Stomach (tissue), 9 donors: ENCODE data around the gene UBE2U. TPM values are rescaled to one million over a fixed set of nuclear protein-coding genes. Genes with fewer than 3 reads are reported as not detected.

ENCODE experiments used
- DNase-seq, 2 donors: peaks; one replicate each; pipeline versions ENCODE4 v3.0.0 to v3.0.0-alpha.2; 2013 to 2019
- H3K27ac ChIP-seq, 5 donors: fragments of 200-600 bp in 4 of 5; sonication (generic) in 4 of 5; one replicate each; pipeline ENCODE4 v1.5.1; 2013 to 2019; ENCODE audit warnings: mild to moderate bottlenecking in 1 of 5, moderate library complexity in 1 of 5
- H3K27me3 ChIP-seq, 3 donors: fragments of 200-600 bp; sonication (generic); one replicate each; pipeline ENCODE4 v1.5.1; 2017 to 2019; ENCODE audit warnings: mixed run types in 1 of 3
- H3K36me3 ChIP-seq, 4 donors: fragments of 200-600 bp; sonication (generic); 1 replicate in 3 of 4; 2 replicates in 1 of 4; pipeline ENCODE4 v1.5.1; 2016 to 2019
- H3K4me1 ChIP-seq, 4 donors: fragments of 200-600 bp; sonication (generic); one replicate each; pipeline ENCODE4 v1.5.1; 2016 to 2019
- H3K4me3 ChIP-seq, 4 donors: fragments of 200-600 bp; sonication (generic) in 3 of 4; one replicate each; pipeline ENCODE4 v1.5.1; 2016 to 2019; ENCODE audit warnings: mild to moderate bottlenecking in 1 of 4
- H3K9me3 ChIP-seq, 4 donors: fragments of 200-600 bp; sonication (generic); one replicate each; pipeline ENCODE4 v1.5.1; 2016 to 2019
- EP300 ChIP-seq: sonication (generic); formaldehyde crosslinking; IDR thresholded peaks from one replicate; pipeline ENCODE4 v1.6.1; 2017; ENCODE audit warnings: antibody characterized with exemption
- POLR2A ChIP-seq, 4 donors: fragments of 450-650 bp; IDR thresholded peaks; one replicate each; pipeline ENCODE4 v1.6.1; 2016; ENCODE audit warnings: antibody characterized with exemption in 4 of 4, control low read depth in 2 of 4, mild to moderate bottlenecking in 1 of 4, moderate library complexity in 1 of 4
- POLR2AphosphoS5 ChIP-seq, 3 donors: sonication (generic); formaldehyde crosslinking; IDR thresholded peaks; one replicate each; pipeline ENCODE4 v1.6.1; 2016; ENCODE audit warnings: antibody characterized with exemption in 3 of 3
- WGBS, 5 donors: extraction: QIAGEN DNeasy Blood & Tissue Kit in 3 of 5; methylation state at CpG; one replicate each; pipeline versions ENCODE4 v1.1.5 to v1.1.7; 2013 to 2018; 5-methylcytosine and 5-hydroxymethylcytosine counted together
- intact Hi-C: fragments of 100-400 bp; cut with DNase I; formaldehyde crosslinking; loops from one replicate; pipeline ENCODE4 v1.15.1; 2023; ENCODE audit warnings: low total_unique reads
- polyA plus RNA-seq, 3 donors: library from polyadenylated mRNA; stranded (reverse); fragments of 200-250 nt; gene quantifications; one replicate each; pipeline ENCODE4 v1.2.3, GENCODE V29; 2013
- total RNA-seq, 5 donors: library from RNA; depleted of rRNA; stranded (reverse); fragments of >200 nt; gene quantifications; one replicate each; pipeline versions ENCODE4 v1.1.0 to v1.2.3, GENCODE V29; 2014 to 2016
- TF ChIP-seq, protein P1 (sequence below), 7 experiments: fragments of 450-650 bp in 4 of 7; fragments of 200-600 bp in 3 of 7; sonication (generic) in 3 of 7; IDR thresholded peaks; one replicate each; pipeline ENCODE4 v1.5.1; 2016 to 2019; ENCODE audit warnings: antibody characterized with exemption in 7 of 7, control low read depth in 2 of 7, mild to moderate bottlenecking in 1 of 7
- donor health status: healthy with polysubstance abuse.
- donor health status: Bipolar disorder and iron deficiency.
- donor health status: healthy.

Gene UBE2U
- total and polyA plus RNA-seq, 8 donors = 0.08 TPM; not detected in 7

DNA sequence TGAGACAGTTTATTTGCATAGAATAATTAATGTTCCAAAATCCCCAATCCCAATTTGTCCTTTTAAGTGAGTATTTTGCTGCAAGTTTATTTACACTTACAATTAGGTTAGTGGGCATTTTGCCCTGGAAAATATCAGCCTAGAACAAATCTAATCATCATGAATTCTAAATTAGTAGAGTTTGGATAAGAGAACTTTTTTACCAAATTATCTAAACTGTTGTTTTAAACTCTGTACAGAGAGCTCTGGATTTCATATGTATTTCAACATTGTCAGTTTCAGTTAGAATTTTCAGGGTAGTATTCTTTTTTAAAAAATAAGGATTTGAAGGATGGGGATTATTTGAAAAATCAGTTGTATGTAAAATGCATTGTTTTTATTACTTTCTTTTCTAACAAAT, 27.8 kb upstream of the UBE2U start:
- TF ChIP-seq, protein P1, sequence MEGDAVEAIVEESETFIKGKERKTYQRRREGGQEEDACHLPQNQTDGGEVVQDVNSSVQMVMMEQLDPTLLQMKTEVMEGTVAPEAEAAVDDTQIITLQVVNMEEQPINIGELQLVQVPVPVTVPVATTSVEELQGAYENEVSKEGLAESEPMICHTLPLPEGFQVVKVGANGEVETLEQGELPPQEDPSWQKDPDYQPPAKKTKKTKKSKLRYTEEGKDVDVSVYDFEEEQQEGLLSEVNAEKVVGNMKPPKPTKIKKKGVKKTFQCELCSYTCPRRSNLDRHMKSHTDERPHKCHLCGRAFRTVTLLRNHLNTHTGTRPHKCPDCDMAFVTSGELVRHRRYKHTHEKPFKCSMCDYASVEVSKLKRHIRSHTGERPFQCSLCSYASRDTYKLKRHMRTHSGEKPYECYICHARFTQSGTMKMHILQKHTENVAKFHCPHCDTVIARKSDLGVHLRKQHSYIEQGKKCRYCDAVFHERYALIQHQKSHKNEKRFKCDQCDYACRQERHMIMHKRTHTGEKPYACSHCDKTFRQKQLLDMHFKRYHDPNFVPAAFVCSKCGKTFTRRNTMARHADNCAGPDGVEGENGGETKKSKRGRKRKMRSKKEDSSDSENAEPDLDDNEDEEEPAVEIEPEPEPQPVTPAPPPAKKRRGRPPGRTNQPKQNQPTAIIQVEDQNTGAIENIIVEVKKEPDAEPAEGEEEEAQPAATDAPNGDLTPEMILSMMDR (IDR thresholded peaks at IDR 0.05) = no peak
- TF ChIP-seq POLR2A (IDR thresholded peaks at IDR 0.05) (no peak), EP300 (no peak), POLR2AphosphoS5 (IDR thresholded peaks at IDR 0.05) (no peak)
- intact Hi-C loops = no loop called here
- peaks cover 11 to 32% (median 26%) of the 10 kb centered on the region in 4 donors for H3K4me1 ChIP-seq
- no peak for DNase-seq
- no peak overlapping the region for H3K27ac ChIP-seq
- H3K27me3 ChIP-seq = no peaks in the 10 kb centered on the region
- no peaks in the 10 kb centered on the region for H3K9me3 ChIP-seq
- peaks cover 10 to 24% (median 19%) of the 10 kb centered on the region in 4 donors for H3K36me3 ChIP-seq
- no peak overlapping the region for H3K4me3 ChIP-seq

DNA sequence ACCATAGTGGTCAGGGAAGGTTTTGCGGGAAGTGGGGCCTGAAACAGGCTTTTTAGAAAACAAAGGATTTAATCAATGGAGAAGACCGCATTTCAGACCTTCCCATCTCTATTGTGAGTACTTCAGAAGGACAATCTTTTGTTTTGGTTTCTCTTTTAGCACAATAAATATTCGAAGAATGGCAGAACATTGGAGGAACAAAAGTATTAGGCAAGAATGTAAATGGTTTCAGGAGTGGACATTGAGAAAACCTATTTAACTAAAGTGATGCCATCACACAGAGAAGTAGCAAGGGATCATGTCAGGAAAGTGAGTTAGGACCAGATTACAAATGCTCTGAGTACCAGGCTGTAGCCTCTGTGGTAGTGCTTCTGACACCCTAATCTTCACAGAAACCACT, 26.8 kb upstream of the UBE2U start:
- Histone ChIP-seq H3K9me3 (no peaks in the 10 kb centered on the region), H3K27ac (no peak overlapping the region), H3K4me1 (peaks cover 6 to 25% (median 20%) of the 10 kb centered on the region in 4 donors), H3K27me3 (no peaks in the 10 kb centered on the region), H3K36me3 (peaks cover 10 to 24% (median 19%) of the 10 kb centered on the region in 4 donors), H3K4me3 (no peak overlapping the region)
- WGBS, 5 donors = 78 to 89% (median 85%) methylated on average over 3 of the region's 3 CpGs
- TF ChIP-seq POLR2AphosphoS5 (IDR thresholded peaks at IDR 0.05) (no peak), EP300 (no peak), POLR2A (IDR thresholded peaks at IDR 0.05) (no peak)
- TF ChIP-seq, protein P1 (IDR thresholded peaks at IDR 0.05) = no peak
- DNase-seq = no peak
- intact Hi-C loops = no loop called here

DNA sequence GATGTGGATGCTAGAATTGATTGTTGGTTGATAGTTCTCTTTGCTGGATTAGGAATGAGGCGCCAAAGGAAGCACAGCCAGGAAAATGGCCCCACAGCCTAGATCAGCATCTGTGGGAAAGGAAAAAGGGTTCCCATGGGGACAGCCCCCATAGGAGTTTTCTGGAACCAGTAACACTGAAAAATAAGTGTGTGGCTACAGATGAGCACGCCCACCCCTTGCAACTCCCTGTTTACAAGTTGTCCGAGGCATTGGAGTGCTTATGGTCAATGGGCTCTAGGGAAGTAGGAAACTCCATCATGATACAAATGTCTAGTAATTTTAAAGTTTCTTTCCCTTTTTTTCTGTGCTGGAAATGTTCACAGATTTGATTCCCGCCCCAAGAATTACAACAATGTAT, 23.8 kb upstream of the UBE2U start:
- Histone ChIP-seq H3K27ac (no peak overlapping the region), H3K4me3 (no peak overlapping the region), H3K36me3 (peaks cover 10 to 24% (median 19%) of the 10 kb centered on the region in 4 donors), H3K4me1 (peaks cover 0 to 14% (median 5%) of the 10 kb centered on the region in 4 donors), H3K27me3 (no peaks in the 10 kb centered on the region), H3K9me3 (no peaks in the 10 kb centered on the region)
- TF ChIP-seq POLR2A (IDR thresholded peaks at IDR 0.05) = no peak
- TF ChIP-seq, protein P1 (IDR thresholded peaks at IDR 0.05) = no peak
- TF ChIP-seq EP300 = no peak
- TF ChIP-seq POLR2AphosphoS5 (IDR thresholded peaks at IDR 0.05) = no peak
- intact Hi-C loops = no loop called here
- peak in 1 of 2 donors; percentile 37 for DNase-seq
- 89 to 99% (median 92%) methylated on average over 4 of the region's 4 CpGs for WGBS, 5 donors

DNA sequence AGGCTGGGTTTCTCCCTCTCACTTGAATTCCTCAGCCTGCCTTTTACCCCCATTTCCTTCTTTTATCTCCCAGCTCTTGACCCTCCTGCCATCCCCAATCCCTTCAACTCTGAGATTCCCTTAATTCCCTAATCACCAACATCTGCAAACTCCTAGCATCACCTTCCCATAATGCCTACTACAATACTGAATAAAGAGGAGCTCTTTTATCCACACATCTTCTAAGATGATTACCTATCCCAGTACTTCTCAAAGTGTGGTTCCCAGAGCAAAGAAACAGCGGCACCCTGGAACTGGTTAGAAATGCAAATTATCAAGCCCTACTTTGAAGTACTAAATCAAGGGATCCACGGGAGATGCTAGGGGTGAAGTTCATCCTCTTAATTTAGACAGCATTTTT, 21.2 kb upstream of the UBE2U start:
- TF ChIP-seq, protein P1 (IDR thresholded peaks at IDR 0.05) = no peak
- TF ChIP-seq POLR2AphosphoS5 (IDR thresholded peaks at IDR 0.05) = no peak
- 90 to 96% (median 93%) methylated on average over 2 of the region's 2 CpGs for WGBS, 5 donors
- Histone ChIP-seq H3K4me3 (no peak overlapping the region), H3K9me3 (no peaks in the 10 kb centered on the region), H3K27me3 (no peaks in the 10 kb centered on the region), H3K36me3 (peaks cover 10 to 23% (median 15%) of the 10 kb centered on the region in 4 donors), H3K4me1 (peaks cover 0 to 19% (median 10%) of the 10 kb centered on the region in 4 donors), H3K27ac (no peak overlapping the region)
- intact Hi-C loops = no loop called here
- DNase-seq = no peak
